ENCODE data around the gene MED25.

DNA sequence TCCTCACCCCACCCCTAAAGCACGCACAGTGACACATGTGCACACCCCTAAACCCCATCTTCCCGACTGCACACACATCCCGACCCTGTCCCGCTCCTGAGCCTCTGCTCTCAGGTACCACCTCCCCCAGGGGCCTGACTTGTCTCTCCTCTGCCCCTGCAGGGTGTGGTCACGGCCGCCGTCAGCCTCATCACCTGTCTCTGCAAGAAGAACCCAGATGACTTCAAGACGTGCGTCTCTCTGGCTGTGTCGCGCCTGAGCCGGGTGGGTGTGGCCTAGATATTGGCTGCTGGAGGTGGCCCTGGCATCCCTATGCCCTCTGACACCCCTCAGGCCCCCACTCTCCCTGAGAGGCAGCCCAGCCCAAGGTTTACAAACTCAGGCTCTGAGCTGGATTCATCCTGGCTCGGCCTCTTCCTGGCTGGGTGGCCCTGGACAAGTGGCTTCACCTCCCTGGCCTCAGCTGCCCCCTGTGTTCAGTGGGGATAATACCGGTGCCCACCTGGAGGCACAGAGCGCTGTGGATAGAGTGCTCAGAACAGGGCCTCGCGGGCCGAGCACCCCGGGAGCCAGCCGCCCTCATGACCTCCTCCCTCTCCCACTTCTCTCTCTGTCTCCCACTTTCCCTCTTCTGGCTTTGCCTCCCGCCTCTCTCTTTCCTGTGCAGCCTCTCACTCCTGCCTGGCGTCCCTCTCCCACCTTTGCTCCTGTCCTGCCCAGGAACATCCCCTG, 25.1 kb upstream of the MED25 start:
- TF ChIP-seq, protein P1, sequence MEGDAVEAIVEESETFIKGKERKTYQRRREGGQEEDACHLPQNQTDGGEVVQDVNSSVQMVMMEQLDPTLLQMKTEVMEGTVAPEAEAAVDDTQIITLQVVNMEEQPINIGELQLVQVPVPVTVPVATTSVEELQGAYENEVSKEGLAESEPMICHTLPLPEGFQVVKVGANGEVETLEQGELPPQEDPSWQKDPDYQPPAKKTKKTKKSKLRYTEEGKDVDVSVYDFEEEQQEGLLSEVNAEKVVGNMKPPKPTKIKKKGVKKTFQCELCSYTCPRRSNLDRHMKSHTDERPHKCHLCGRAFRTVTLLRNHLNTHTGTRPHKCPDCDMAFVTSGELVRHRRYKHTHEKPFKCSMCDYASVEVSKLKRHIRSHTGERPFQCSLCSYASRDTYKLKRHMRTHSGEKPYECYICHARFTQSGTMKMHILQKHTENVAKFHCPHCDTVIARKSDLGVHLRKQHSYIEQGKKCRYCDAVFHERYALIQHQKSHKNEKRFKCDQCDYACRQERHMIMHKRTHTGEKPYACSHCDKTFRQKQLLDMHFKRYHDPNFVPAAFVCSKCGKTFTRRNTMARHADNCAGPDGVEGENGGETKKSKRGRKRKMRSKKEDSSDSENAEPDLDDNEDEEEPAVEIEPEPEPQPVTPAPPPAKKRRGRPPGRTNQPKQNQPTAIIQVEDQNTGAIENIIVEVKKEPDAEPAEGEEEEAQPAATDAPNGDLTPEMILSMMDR (IDR thresholded peaks at IDR 0.05; ENCODE audit: poor library complexity), result no peak
- no peak for TF ChIP-seq EZH2 (IDR thresholded peaks at IDR 0.05; ENCODE audit: borderline replicate concordance)

Measured in hepatocyte (in vitro differentiated cells).